ENCODE results near the gene GFM2. TPM values are rescaled to one million over a fixed set of nuclear protein-coding genes. Genes with fewer than 3 reads are reported as not detected.

GFM2 gene
- total and polyA plus RNA-seq, 7 donors = 14.2 to 47.2 (median 26.8) TPM

DNA sequence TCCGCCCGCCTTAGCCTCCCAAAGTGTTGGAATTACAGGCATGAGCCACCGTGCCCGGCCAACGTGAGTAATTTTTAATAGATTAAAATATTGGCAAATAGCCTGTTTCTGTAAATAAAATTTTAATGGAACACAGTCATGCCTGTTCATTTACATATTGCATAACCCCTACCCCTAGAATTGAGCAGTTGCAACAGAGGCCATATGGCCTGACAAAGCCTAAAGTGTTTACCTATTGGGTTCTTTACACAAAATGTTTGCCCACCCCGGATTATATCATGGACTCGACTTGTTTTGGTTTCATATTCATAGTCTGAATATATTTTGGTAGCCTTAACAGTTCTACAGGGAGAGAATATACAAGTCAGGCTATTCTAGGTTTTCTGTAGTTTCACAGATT, 5.4 kb upstream of the GFM2 start:
- Histone ChIP-seq H3K9me3 (no peaks in the 10 kb centered on the region), H3K4me3 (no peak overlapping the region), H3K27me3 (ENCODE audit: insufficient read depth in 3 of 3, low read length in 2 of 3) (no peaks in the 10 kb centered on the region), H3K36me3 (ENCODE audit: insufficient read depth in 1 of 2, low read depth in 1 of 2) (peaks cover 12 to 88% of the 10 kb centered on the region in 2 donors), H3K4me1 (peaks cover 6% of the 10 kb centered on the region), H3K27ac (no peak overlapping the region)
- intact Hi-C loops (cut with DNase I) = no loop called here
- WGBS, 3 donors = 79 to 85% (median 82%) methylated on average over 7 of the region's 7 CpGs
- DNase-seq (no peak), ATAC-seq (no peak)
- TF ChIP-seq, protein P1, sequence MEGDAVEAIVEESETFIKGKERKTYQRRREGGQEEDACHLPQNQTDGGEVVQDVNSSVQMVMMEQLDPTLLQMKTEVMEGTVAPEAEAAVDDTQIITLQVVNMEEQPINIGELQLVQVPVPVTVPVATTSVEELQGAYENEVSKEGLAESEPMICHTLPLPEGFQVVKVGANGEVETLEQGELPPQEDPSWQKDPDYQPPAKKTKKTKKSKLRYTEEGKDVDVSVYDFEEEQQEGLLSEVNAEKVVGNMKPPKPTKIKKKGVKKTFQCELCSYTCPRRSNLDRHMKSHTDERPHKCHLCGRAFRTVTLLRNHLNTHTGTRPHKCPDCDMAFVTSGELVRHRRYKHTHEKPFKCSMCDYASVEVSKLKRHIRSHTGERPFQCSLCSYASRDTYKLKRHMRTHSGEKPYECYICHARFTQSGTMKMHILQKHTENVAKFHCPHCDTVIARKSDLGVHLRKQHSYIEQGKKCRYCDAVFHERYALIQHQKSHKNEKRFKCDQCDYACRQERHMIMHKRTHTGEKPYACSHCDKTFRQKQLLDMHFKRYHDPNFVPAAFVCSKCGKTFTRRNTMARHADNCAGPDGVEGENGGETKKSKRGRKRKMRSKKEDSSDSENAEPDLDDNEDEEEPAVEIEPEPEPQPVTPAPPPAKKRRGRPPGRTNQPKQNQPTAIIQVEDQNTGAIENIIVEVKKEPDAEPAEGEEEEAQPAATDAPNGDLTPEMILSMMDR (IDR thresholded peaks at IDR 0.05) = no peak

DNA sequence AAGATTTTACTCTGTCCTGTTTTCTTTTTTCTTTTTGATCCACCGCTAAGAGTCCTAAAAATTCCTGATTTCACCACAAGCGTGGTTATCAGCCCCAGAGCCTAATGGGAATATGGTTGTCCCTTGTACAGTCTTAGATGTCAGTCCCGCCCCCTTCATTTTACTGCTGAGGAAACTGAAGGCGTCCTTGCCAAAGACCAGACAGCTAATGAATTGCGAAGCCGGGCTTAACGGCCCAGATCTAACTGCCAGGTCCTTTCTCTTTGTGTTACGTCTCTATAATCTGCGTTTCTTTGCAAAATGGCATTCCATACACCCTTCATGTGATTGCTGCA, 629 bp upstream of the GFM2 start:
- WGBS, 3 donors = 0 to 1% (median 1%) methylated on average over 9 of the region's 9 CpGs
- ATAC-seq (peak in 2 of 4 donors; percentile 5 to 19), DNase-seq (no peak)
- TF ChIP-seq, protein P1 (IDR thresholded peaks at IDR 0.05) = no peak
- Histone ChIP-seq H3K27me3 (ENCODE audit: insufficient read depth in 3 of 3, low read length in 2 of 3) (no peaks in the 10 kb centered on the region), H3K27ac (peak overlapping the region; percentile 87), H3K36me3 (ENCODE audit: insufficient read depth in 1 of 2, low read depth in 1 of 2) (peaks cover 2 to 51% of the 10 kb centered on the region in 2 donors), H3K4me3 (peak overlapping the region; percentile 93), H3K9me3 (no peaks in the 10 kb centered on the region), H3K4me1 (peaks cover 29% of the 10 kb centered on the region)
- intact Hi-C loops (cut with DNase I) = loop anchor here in 1 of 2 donors (2.0 to 10.0 kb wide), 2 partner anchors 83 to 577 kb away; partner anchors contain the start of gene HEXB

DNA sequence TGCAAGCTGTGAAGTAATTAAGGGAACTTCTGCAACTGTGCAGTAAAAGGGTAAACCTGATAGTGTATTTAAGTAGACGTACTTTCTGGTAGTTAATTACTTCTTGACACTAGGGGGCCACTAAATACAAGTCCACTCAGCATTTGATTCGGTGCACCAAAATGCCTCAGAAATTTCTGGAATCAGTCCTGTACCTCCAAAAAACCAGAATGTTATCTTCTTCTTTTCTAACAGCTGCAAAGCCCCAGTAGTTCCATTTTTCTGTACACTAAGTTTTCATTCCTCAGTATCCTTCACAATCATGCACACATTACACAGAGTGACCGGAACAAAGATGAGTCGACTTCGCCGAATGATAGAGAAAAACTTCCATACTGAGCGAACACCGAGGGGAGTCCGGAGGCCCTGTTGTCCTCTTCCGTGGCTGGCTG, 484 bp downstream of the GFM2 start:
- Histone ChIP-seq H3K4me1 (peaks cover 29% of the 10 kb centered on the region), H3K9me3 (no peaks in the 10 kb centered on the region), H3K27me3 (ENCODE audit: insufficient read depth in 3 of 3, low read length in 2 of 3) (no peaks in the 10 kb centered on the region), H3K27ac (peak overlapping the region; percentile 87), H3K4me3 (peak overlapping the region; percentile 93), H3K36me3 (ENCODE audit: insufficient read depth in 1 of 2, low read depth in 1 of 2) (peaks cover 5 to 48% of the 10 kb centered on the region in 2 donors)
- TF ChIP-seq, protein P1 (IDR thresholded peaks at IDR 0.05) = peak; percentile 20
- DNase-seq (no peak), ATAC-seq (peak in 3 of 4 donors; percentile 43 to 76 (median 58))
- intact Hi-C loops (cut with DNase I) = loop anchor here in 1 of 2 donors (2.0 to 10.0 kb wide), 2 partner anchors 82 to 578 kb away; partner anchors contain the start of gene HEXB
- 0 to 1% (median 1%) methylated on average over 10 of the region's 10 CpGs for WGBS, 3 donors

DNA sequence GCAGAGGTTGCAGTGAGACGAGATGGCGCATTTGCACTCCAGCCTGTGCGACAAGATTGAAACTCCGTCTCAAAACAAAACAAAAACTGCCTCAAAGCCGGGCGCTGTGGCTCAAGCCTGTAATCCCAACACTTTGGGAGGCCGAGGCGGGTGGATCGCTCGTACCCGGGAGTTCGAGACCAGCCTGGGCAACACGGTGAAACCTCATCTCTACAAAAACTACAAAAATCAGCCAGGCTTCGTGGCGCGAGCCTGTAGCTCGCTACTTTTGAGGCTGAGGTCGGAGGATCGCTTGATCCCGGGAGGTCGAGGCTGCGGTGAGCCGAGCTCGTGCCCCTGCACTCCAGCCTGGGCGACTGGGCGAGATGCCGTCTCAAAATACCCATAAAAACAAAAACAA, 988 bp downstream of the GFM2 start:
- TF ChIP-seq, protein P1 (IDR thresholded peaks at IDR 0.05) = no peak
- intact Hi-C loops (cut with DNase I) = loop anchor here in 1 of 2 donors (2.0 to 10.0 kb wide), 2 partner anchors 81 to 579 kb away; partner anchors contain the start of gene HEXB
- H3K4me3 ChIP-seq = peak overlapping the region; percentile 93
- no peaks in the 10 kb centered on the region for H3K9me3 ChIP-seq
- peak overlapping the region; percentile 87 for H3K27ac ChIP-seq
- H3K27me3 ChIP-seq (ENCODE audit: insufficient read depth in 3 of 3, low read length in 2 of 3) = no peaks in the 10 kb centered on the region
- H3K4me1 ChIP-seq = peaks cover 29% of the 10 kb centered on the region
- DNase-seq (no peak), ATAC-seq (no peak)
- 62 to 77% (median 63%) methylated on average over 27 of the region's 27 CpGs for WGBS, 3 donors
- peaks cover 5 to 48% of the 10 kb centered on the region in 2 donors for H3K36me3 ChIP-seq (ENCODE audit: insufficient read depth in 1 of 2, low read depth in 1 of 2)

DNA sequence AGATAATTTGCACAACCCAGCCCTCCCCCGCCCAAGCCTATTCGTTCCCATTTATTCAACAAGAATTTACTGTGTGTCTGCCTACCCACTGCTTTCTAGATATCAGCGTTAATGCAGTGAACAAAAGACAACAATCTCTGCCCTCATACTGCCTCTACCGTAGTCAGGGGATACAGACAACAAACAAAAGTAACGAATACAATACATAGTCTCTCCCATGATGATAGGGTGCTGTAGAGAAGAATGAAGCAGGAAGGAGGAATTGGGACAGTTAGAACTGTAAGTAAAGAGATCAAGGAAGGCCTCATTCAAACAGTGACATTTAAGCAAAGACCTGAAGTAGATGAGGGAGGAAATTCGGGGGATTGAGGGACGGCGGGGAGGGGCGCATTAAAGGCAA, 1.7 kb downstream of the GFM2 start:
- Histone ChIP-seq H3K36me3 (ENCODE audit: insufficient read depth in 1 of 2, low read depth in 1 of 2) (peaks cover 8 to 48% of the 10 kb centered on the region in 2 donors), H3K27me3 (ENCODE audit: insufficient read depth in 3 of 3, low read length in 2 of 3) (no peaks in the 10 kb centered on the region), H3K4me3 (peak overlapping the region; percentile 93), H3K27ac (no peak overlapping the region), H3K4me1 (peaks cover 29% of the 10 kb centered on the region), H3K9me3 (no peaks in the 10 kb centered on the region)
- TF ChIP-seq, protein P1 (IDR thresholded peaks at IDR 0.05) = no peak
- ATAC-seq = no peak
- 77 to 86% (median 81%) methylated on average over 9 of the region's 9 CpGs for WGBS, 3 donors
- no peak for DNase-seq
- intact Hi-C loops (cut with DNase I) = loop anchor here in 1 of 2 donors (10.0 kb wide), 1 partner anchor 580 kb away; no protein-coding TSS in a partner anchor
